ENCODE measurements around the gene HP1BP3.
"Not testable (repeated sequence)": the region's sequence is repeated elsewhere in the genome, so short reads cannot be mapped to it uniquely, and the experiment has no call there.

Gene HP1BP3

GRCh38 chr1:20787029-20787839 lies at the start of gene HP1BP3:
Gene HP1BP3, minus strand, starts transcription at chr1:20787307. Its CDS starts 6,867 bp downstream, at chr1:20780440.
- H3K27ac Mint-ChIP-seq, result peak within 1 kb of the TSS; percentile 97
- H3K36me3 Mint-ChIP-seq, result no peaks in the 10 kb centered on the region
- no peaks in the 10 kb centered on the region for H3K27me3 Mint-ChIP-seq
- H3K4me3 Mint-ChIP-seq, result peak within 1 kb of the TSS; percentile 95
- H3K9me3 Mint-ChIP-seq (ENCODE audit: low read depth), result no peaks in the 10 kb centered on the region
- peaks cover 32% of the 10 kb centered on the region for H3K4me1 Mint-ChIP-seq (ENCODE audit: low read depth)

- no peak overlapping the region for H3K27ac Mint-ChIP-seq
- no peaks in the 10 kb centered on the region for H3K27me3 Mint-ChIP-seq
- peaks cover 27% of the 10 kb centered on the region for H3K36me3 Mint-ChIP-seq
- H3K4me3 Mint-ChIP-seq, result no peak overlapping the region
- H3K4me1 Mint-ChIP-seq (ENCODE audit: low read depth), result no peaks in the 10 kb centered on the region
- no peaks in the 10 kb centered on the region for H3K9me3 Mint-ChIP-seq (ENCODE audit: low read depth)
Observed at GRCh38 chr1:20836230-20836629, 49.1 kb upstream of the HP1BP3 start.

GRCh38 chr1:20834780-20835179 lies 47.7 kb upstream of the HP1BP3 start:
- H3K27me3 Mint-ChIP-seq, result no peaks in the 10 kb centered on the region
- peaks cover 27% of the 10 kb centered on the region for H3K36me3 Mint-ChIP-seq
- no peaks in the 10 kb centered on the region for H3K4me1 Mint-ChIP-seq (ENCODE audit: low read depth)
- no peaks in the 10 kb centered on the region for H3K9me3 Mint-ChIP-seq (ENCODE audit: low read depth)
- H3K4me3 Mint-ChIP-seq, result no peak overlapping the region
- no peak overlapping the region for H3K27ac Mint-ChIP-seq

GRCh38 chr1:20834192-20834591 lies 47.1 kb upstream of the HP1BP3 start:
- Mint-ChIP-seq H3K4me3 (no peak overlapping the region), H3K4me1 (ENCODE audit: low read depth) (no peaks in the 10 kb centered on the region)

GRCh38 chr1:20830378-20830777 lies 43.3 kb upstream of the HP1BP3 start:
- H3K27ac Mint-ChIP-seq, result no peak overlapping the region
- no peak overlapping the region for H3K4me3 Mint-ChIP-seq
- H3K36me3 Mint-ChIP-seq, result peaks cover 23% of the 10 kb centered on the region
- no peaks in the 10 kb centered on the region for H3K9me3 Mint-ChIP-seq (ENCODE audit: low read depth)
- no peaks in the 10 kb centered on the region for H3K4me1 Mint-ChIP-seq (ENCODE audit: low read depth)
- no peaks in the 10 kb centered on the region for H3K27me3 Mint-ChIP-seq

More at GRCh38 chr1:20834192-20834591, 47.1 kb upstream of the HP1BP3 start:
- Mint-ChIP-seq H3K9me3 (ENCODE audit: low read depth) (no peaks in the 10 kb centered on the region), H3K36me3 (peaks cover 30% of the 10 kb centered on the region), H3K27ac (no peak overlapping the region), H3K27me3 (no peaks in the 10 kb centered on the region)

- H3K9me3 Mint-ChIP-seq (ENCODE audit: low read depth), result no peaks in the 10 kb centered on the region
- peaks cover 20% of the 10 kb centered on the region for H3K36me3 Mint-ChIP-seq
- no peak overlapping the region for H3K4me3 Mint-ChIP-seq
Observed at GRCh38 chr1:20829946-20830345, 42.8 kb upstream of the HP1BP3 start.

GRCh38 chr1:20829531-20829930 lies 42.4 kb upstream of the HP1BP3 start:
- Mint-ChIP-seq H3K27ac (no peak overlapping the region), H3K27me3 (no peaks in the 10 kb centered on the region), H3K9me3 (ENCODE audit: low read depth) (no peaks in the 10 kb centered on the region), H3K4me1 (ENCODE audit: low read depth) (no peaks in the 10 kb centered on the region), H3K36me3 (peaks cover 15% of the 10 kb centered on the region), H3K4me3 (no peak overlapping the region)

More at GRCh38 chr1:20829946-20830345, 42.8 kb upstream of the HP1BP3 start:
- H3K4me1 Mint-ChIP-seq (ENCODE audit: low read depth), result no peaks in the 10 kb centered on the region
- no peaks in the 10 kb centered on the region for H3K27me3 Mint-ChIP-seq
- H3K27ac Mint-ChIP-seq, result no peak overlapping the region

GRCh38 chr1:20823845-20824244 lies 36.7 kb upstream of the HP1BP3 start:
- no peaks in the 10 kb centered on the region for H3K9me3 Mint-ChIP-seq (ENCODE audit: low read depth)
- no peaks in the 10 kb centered on the region for H3K27me3 Mint-ChIP-seq
- H3K36me3 Mint-ChIP-seq, result peaks cover 13% of the 10 kb centered on the region
- no peak overlapping the region for H3K27ac Mint-ChIP-seq
- no peak overlapping the region for H3K4me3 Mint-ChIP-seq
- no peaks in the 10 kb centered on the region for H3K4me1 Mint-ChIP-seq (ENCODE audit: low read depth)

GRCh38 chr1:20821466-20821865 lies 34.4 kb upstream of the HP1BP3 start:
- Mint-ChIP-seq H3K4me1 (ENCODE audit: low read depth) (no peaks in the 10 kb centered on the region), H3K36me3 (peaks cover 8% of the 10 kb centered on the region), H3K9me3 (ENCODE audit: low read depth) (no peaks in the 10 kb centered on the region), H3K27ac (no peak overlapping the region), H3K4me3 (no peak overlapping the region), H3K27me3 (no peaks in the 10 kb centered on the region)

- Mint-ChIP-seq H3K4me1 (ENCODE audit: low read depth) (no peaks in the 10 kb centered on the region), H3K27ac (no peak overlapping the region), H3K9me3 (ENCODE audit: low read depth) (no peaks in the 10 kb centered on the region), H3K36me3 (peaks cover 8% of the 10 kb centered on the region), H3K4me3 (no peak overlapping the region), H3K27me3 (no peaks in the 10 kb centered on the region)
Observed at GRCh38 chr1:20819818-20820217, 32.7 kb upstream of the HP1BP3 start.

- Mint-ChIP-seq H3K27me3 (no peaks in the 10 kb centered on the region), H3K4me3 (no peak overlapping the region), H3K4me1 (ENCODE audit: low read depth) (no peaks in the 10 kb centered on the region), H3K27ac (no peak overlapping the region), H3K9me3 (ENCODE audit: low read depth) (no peaks in the 10 kb centered on the region), H3K36me3 (peaks cover 6% of the 10 kb centered on the region)
Observed at GRCh38 chr1:20814534-20814871, 27.4 kb upstream of the HP1BP3 start.

GRCh38 chr1:20811916-20812315 lies 24.8 kb upstream of the HP1BP3 start:
- Mint-ChIP-seq H3K4me1 (ENCODE audit: low read depth) (no peaks in the 10 kb centered on the region), H3K9me3 (ENCODE audit: low read depth) (no peaks in the 10 kb centered on the region), H3K4me3 (no peak overlapping the region), H3K27me3 (no peaks in the 10 kb centered on the region), H3K27ac (no peak overlapping the region), H3K36me3 (peaks cover 10% of the 10 kb centered on the region)

GRCh38 chr1:20793236-20793635 lies 6.1 kb upstream of the HP1BP3 start:
- no peaks in the 10 kb centered on the region for H3K9me3 Mint-ChIP-seq (ENCODE audit: low read depth)

GRCh38 chr1:20792196-20792595 lies 5.1 kb upstream of the HP1BP3 start:
- Mint-ChIP-seq H3K4me3 (no peak overlapping the region), H3K27ac (no peak overlapping the region), H3K4me1 (ENCODE audit: low read depth) (peaks cover 9% of the 10 kb centered on the region), H3K9me3 (ENCODE audit: low read depth) (no peaks in the 10 kb centered on the region), H3K27me3 (no peaks in the 10 kb centered on the region), H3K36me3 (no peaks in the 10 kb centered on the region)

More at GRCh38 chr1:20793236-20793635, 6.1 kb upstream of the HP1BP3 start:
- Mint-ChIP-seq H3K36me3 (no peaks in the 10 kb centered on the region), H3K27me3 (no peaks in the 10 kb centered on the region), H3K27ac (no peak overlapping the region), H3K4me3 (no peak overlapping the region), H3K4me1 (ENCODE audit: low read depth) (peaks cover under 1% of the 10 kb centered on the region)

GRCh38 chr1:20790785-20791184 lies 3.7 kb upstream of the HP1BP3 start:
- no peak overlapping the region for H3K27ac Mint-ChIP-seq
- no peaks in the 10 kb centered on the region for H3K36me3 Mint-ChIP-seq
- no peaks in the 10 kb centered on the region for H3K27me3 Mint-ChIP-seq
- H3K4me3 Mint-ChIP-seq, result no peak overlapping the region
- no peaks in the 10 kb centered on the region for H3K9me3 Mint-ChIP-seq (ENCODE audit: low read depth)
- peaks cover 9% of the 10 kb centered on the region for H3K4me1 Mint-ChIP-seq (ENCODE audit: low read depth)

GRCh38 chr1:20789598-20789997 lies 2.5 kb upstream of the HP1BP3 start:
- H3K9me3 Mint-ChIP-seq (ENCODE audit: low read depth); H3K27me3 Mint-ChIP-seq; H3K27ac Mint-ChIP-seq; H3K4me3 Mint-ChIP-seq; H3K36me3 Mint-ChIP-seq: not testable (repeated sequence)
- peaks cover 19% of the 10 kb centered on the region for H3K4me1 Mint-ChIP-seq (ENCODE audit: low read depth)

Measured in activated naive CD8-positive, alpha-beta T cell (primary cell).